RCC 7860 (cell line): ENCODE results near the gene ATF6B.
"Not testable (repeated sequence)": the region's sequence is repeated elsewhere in the genome, so short reads cannot be mapped to it uniquely, and the experiment has no call there.

Experiments
- DNase-seq: peaks from one replicate; pipeline ENCODE4 v3.0.0-alpha.2; 2015; ENCODE audit warnings: low spot score
- FAIRE-seq: peaks from 2 replicates; lab custom pipeline; 2012; peaks lifted over from hg19 to GRCh38; lab: Jason Lieb, UNC

The ATF6B gene

GRCh38 chr6:32108727-32109113, 19.3 kb downstream of the ATF6B start:
- no peak for DNase-seq
- FAIRE-seq, result no peak

GRCh38 chr6:32108094-32108627, 19.9 kb downstream of the ATF6B start:
- FAIRE-seq, result no peak
- DNase-seq, result no peak

DNA sequence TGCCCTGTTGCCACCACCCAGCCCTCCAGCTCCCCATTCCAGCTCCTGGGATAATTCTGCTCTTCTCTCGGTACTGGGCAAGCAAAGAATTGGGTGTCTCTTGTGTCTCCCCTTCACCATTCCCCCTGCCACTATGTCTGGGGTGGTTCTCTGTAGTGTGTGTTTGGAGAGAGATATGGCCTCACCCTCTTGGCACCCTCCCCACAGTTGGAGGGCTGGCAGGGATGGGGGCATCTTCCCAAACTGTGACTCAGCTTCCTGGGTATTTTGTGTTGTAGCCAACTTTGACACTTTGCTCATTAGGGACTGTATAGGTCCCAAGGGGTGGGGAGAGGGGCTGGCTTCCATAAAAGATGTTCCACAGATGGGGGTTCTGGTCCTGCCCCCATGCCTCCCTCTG, 20.6 kb downstream of the ATF6B start:
- DNase-seq, result no peak
- no peak for FAIRE-seq

DNA sequence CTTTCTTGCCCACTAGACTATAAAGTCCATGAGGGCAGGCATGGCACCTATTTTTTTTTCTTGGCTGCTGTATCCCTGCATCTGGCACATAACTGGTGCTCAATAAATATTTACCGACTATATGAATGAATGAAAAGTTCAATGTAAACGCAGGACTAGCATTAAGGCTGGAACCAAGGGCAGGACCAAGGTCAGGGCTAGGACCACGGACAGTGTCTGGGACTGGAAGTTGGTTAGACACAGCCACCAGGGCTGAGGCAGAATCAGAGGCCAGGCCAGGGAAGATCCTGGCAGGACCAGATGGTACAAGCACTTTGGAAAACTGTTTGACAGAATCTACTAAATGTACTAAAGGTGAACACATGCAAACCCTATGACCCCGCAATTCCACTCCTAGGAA, 22.6 kb downstream of the ATF6B start:
- DNase-seq (no peak), FAIRE-seq (no peak)

DNA sequence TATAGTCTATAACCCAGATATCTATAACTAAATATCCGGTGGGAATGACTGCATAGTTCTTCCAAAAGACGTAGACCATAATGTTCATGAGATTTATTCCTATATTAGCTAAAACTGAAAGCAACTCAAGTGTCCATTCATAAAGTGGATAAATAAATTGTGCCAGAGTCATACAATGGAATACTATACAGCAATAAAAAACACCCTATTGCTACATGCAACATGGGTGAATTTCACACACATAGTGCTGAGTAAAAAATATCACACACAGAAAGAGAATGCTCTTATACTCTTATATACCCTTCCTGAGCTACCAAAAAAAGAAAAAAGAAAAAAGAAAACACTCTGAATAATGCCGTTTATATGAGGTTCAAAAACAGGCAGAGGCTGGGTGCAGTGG, 25.8 kb downstream of the ATF6B start:
- FAIRE-seq (no peak), DNase-seq (no peak)

GRCh38 chr6:32100251-32100650, 27.8 kb downstream of the ATF6B start:
- not testable (repeated sequence) for FAIRE-seq, DNase-seq

DNA sequence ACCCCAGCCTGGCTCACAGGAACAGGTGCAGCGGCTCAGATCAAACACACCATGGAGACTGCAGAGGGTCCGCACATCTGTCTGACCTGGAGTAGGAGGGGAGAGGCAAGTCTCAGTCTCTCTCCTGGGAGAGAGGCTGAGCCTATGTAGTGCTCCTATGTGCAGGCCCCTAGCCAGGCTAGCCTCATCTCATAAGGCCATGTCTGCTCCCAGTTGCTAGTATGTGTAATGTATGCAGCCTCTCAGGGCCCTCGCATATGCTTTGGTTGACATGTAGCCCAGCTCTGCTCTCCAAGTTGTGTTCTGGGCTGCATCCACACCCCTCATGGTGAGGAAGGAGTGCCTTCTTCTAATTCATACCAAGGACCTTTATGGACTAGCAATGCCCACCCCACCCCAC, 30.7 kb downstream of the ATF6B start:
- FAIRE-seq, result no peak
- no peak for DNase-seq

GRCh38 chr6:32096394-32097258, 31.4 kb downstream of the ATF6B start:
- FAIRE-seq, result no peak
- no peak for DNase-seq

DNA sequence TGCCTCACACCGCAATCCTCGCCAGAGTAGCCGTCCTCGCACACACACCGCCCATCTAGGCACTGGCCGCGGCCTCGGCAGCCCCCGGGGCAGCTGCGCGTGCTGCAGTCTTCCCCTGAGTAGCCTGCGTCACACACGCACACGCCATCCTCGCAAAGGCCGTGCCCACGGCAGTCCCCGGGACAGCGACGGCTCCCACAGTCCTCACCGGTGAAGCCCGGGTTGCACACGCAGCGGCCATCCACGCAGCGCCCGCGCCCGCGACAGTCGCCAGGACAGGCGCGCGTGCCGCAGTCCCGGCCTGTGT, 32.0 kb downstream of the ATF6B start:
- DNase-seq, result no peak
- no peak for FAIRE-seq

DNA sequence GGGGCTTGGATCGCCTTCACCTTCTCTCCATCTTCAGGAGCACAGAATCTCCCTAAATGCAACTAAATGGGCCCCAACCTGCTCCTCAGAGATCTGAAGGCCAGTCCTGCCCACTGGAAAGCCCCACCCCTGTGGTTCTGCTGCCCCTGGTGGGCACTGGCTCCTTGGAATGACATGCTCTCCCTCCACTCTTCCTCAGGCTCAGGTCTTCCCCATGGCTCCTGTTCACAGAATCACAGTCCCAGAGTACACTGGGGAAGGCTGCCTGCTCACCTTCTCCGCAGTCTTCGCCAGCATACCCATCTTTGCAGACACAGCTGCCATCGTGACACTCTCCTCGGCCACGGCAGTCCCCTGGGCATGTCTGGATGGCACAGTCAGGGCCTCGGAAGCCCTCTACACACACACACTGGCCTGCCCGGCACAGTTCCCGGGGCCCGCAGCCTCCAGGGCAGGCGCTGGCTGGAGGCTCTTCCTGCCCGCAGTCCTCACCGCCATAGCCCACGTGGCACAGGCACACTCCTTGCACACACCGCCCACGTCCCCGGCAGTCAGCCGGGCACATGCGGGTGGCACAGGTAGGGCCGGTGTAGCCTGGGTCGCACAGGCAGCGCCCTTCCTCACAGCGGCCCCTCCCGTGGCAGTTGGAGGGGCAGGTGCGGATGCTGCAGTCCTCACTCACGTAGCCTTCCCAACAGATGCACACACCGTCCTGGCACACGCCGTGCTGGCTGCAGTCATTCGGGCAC, 32.5 kb downstream of the ATF6B start:
- DNase-seq (no peak), FAIRE-seq (no peak)

- no peak for FAIRE-seq
- DNase-seq, result no peak
Observed at GRCh38 chr6:32092760-32093497, 35.1 kb downstream of the ATF6B start.

DNA sequence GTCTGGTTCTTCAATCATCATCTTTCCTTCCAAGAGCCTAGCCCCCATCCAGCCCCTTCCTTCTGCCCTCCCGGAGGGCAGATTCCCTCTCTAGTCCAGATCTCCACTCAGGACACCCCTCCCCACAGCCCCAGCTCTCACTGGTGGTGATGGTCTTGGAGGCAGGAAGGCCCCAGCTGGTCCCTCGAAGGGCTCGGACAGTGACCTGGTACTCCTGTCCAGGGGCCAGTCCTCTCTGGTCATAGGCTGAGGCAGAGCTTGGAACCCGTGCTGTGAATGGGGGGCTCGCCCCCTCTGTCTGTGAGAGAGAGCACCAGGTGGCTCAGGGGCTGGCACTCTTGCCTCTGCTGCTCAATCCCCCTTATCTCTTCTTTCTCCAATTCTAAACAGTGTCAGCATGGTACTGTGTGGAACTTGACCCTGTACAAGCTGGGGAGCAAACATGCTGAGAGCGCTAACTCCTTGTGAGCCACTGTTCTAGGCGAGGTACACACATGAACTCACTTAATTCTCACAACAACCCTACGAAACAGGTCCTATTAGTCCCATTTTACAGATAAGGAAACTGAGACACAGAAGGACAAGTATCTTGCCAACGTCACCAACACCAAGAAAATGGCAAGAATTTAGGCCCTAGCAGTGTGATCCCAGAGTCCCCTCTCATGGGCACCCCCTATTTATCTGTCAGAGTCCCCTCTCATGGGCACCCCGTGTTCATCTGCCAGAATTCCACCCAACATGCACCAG, 38.8 kb downstream of the ATF6B start:
- DNase-seq (no peak), FAIRE-seq (no peak)

GRCh38 chr6:32088487-32089049, 39.5 kb downstream of the ATF6B start:
- no peak for DNase-seq
- no peak for FAIRE-seq

DNA sequence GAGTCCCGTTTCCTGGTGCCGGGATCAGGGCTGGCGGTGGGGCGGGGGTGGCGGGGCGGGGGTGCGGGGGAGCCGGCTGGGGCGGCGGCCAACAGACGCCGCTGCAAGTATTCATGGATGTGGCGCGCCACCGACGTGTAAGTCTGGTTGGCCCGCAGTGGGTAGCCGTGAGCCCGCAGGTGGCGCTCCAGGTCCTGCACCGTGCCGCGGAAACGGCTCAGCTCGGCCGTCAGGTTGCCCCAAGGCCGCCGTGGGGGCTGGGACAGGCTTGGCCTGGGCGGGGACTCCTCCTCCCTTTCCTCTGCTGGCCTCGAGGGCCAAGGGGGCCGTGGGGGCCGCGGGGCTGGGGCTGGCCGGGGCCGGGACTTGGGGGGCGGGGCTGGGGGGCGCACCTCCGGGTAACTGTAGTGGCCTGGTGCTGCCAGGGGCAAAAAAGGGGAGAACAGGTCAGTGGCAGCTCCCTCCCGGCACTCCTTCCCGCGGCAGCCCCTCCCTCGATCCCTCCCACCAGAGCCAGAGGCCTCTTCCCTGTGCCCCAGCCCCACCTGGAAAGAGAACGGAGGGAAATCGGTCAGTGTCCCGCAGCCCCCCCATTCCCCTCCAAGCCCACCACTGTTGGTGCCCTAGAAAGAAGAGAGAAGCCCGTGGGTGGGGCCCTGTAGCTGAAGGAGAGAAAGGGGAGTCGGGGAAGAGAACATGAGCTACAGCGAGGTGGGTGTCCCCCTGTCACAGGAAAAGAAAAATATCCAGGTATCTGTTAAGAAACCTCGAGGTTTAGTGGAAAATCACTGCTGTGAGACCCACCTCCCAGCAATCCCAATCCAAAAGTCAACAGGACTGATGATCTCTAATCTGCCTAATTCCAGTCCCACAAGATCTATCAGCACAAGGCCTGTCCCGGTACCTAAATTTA, 40.2 kb downstream of the ATF6B start:
- no peak for FAIRE-seq

GRCh38 chr6:32086661-32087573, 41.1 kb downstream of the ATF6B start:
- FAIRE-seq (peak; percentile 83), DNase-seq (peak; percentile 76)

More for the DNA sequence above, 40.2 kb downstream of the ATF6B start:
- DNase-seq, result no peak

DNA sequence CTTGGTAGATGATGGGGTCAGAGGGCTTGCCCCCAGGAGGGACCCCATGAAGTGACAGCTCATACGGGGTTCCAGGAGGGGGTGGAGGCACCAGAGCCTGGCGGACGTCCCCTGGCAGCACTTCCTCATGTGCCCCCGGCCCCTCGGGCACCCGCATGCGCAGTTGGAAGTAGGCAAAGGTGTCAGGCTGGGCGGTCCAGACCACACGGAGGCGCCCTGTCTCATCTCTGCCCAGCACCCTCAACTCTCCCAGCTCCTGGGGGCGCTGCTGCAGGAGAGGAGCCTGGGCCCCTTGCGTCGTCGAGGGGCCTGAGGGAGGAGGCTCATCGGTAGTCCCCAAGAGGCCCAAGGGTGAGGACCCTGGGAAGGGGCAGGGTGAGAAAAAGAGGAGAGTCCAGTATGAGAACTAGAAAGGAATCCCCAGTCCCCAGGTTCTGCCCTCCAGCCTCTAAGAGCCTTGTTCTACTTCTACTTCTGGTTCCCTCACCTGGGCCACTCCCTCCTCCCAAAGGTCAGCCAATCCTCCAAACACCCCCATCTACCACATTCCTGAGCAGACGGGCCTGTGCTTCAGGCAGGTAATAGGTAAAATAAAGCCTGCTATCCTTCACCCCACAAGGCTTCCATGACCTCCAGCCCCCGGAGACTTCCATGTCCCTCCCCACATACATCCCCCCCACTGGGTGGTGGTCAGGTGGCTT, 42.1 kb downstream of the ATF6B start:
- DNase-seq, result no peak
- FAIRE-seq, result no peak

GRCh38 chr6:32084780-32085179, 43.3 kb downstream of the ATF6B start:
- FAIRE-seq (no peak), DNase-seq (no peak)
